ENCODE data around the gene FRY.

GRCh38 chr13:32142956-32143375 is 111.4 kb downstream of the FRY start:
- TF ChIP-seq USF1 (IDR thresholded peaks at IDR 0.05) (no peak), EP300 (IDR thresholded peaks at IDR 0.05; ENCODE audit: borderline replicate concordance) (no peak), NFIC (IDR thresholded peaks at IDR 0.05) (no peak), TAF1 (IDR thresholded peaks at IDR 0.05; ENCODE audit: low read depth) (no peak), MAX (IDR thresholded peaks at IDR 0.05) (no peak), TCF12 (IDR thresholded peaks at IDR 0.05; ENCODE audit: low read depth) (no peak)
